Effector memory CD4-positive, alpha-beta T cell (primary cell): ENCODE measurements around the gene TEKTIP1.

Source experiments
- DNase-seq, 3 donors: peaks; one replicate each; pipeline ENCODE4 v3.0.0-alpha.2; 2020
- H3K27ac ChIP-seq: 2 replicates; pipeline ENCODE4 v1.7.0; 2013; ENCODE audit warnings: mild to moderate bottlenecking, low read length, moderate library complexity; ENCODE audit not compliant: insufficient read depth, poor library complexity, severe bottlenecking
- H3K27me3 ChIP-seq: replicated peaks from 2 replicates; pipeline ENCODE4 v1.7.0; 2013; ENCODE audit warnings: mild to moderate bottlenecking, low read length; ENCODE audit not compliant: insufficient read depth, control insufficient read depth, poor library complexity, severe bottlenecking
- H3K36me3 ChIP-seq: 2 replicates; pipeline ENCODE4 v1.7.0; 2013; ENCODE audit warnings: mild to moderate bottlenecking, low read length, moderate library complexity; ENCODE audit not compliant: control insufficient read depth, insufficient read depth
- H3K4me1 ChIP-seq: 2 replicates; pipeline ENCODE4 v1.7.0; 2013; ENCODE audit warnings: low read length, mild to moderate bottlenecking; ENCODE audit not compliant: control insufficient read depth, insufficient read depth, poor library complexity, severe bottlenecking
- H3K4me3 ChIP-seq: 2 replicates; pipeline ENCODE4 v1.7.0; 2013; ENCODE audit warnings: low read length, low read depth, mild to moderate bottlenecking; ENCODE audit not compliant: insufficient read depth, poor library complexity, severe bottlenecking
- H3K9me3 ChIP-seq: 2 replicates; pipeline ENCODE4 v1.7.0; 2013; ENCODE audit warnings: mild to moderate bottlenecking, low read length, moderate library complexity; ENCODE audit not compliant: control insufficient read depth

TEKTIP1 gene

GRCh38 chr19:3499738-3500428 lies 39.1 kb upstream of the TEKTIP1 start:
- Histone ChIP-seq H3K4me1 (peaks cover 6% of the 10 kb centered on the region), H3K27me3 (no peaks in the 10 kb centered on the region), H3K27ac (peak overlapping the region; percentile 90), H3K4me3 (peak overlapping the region; percentile 82), H3K36me3 (peaks cover 4% of the 10 kb centered on the region), H3K9me3 (no peaks in the 10 kb centered on the region)
- no peak for DNase-seq

- peak within 1 kb of the TSS; percentile 82 for H3K4me3 ChIP-seq
- peaks cover under 1% of the 10 kb centered on the region for H3K36me3 ChIP-seq
- no peaks in the 10 kb centered on the region for H3K27me3 ChIP-seq
- H3K9me3 ChIP-seq = no peaks in the 10 kb centered on the region
- peaks cover 12% of the 10 kb centered on the region for H3K4me1 ChIP-seq
- H3K27ac ChIP-seq = peak within 1 kb of the TSS; percentile 90
- DNase-seq = peak; percentile 86 to 90 (median 87)
Observed at GRCh38 chr19:3500429-3501101, 38.4 kb upstream of the TEKTIP1 start, which contains the start of gene DOHH. DOHH (minus strand) TSS chr19:3500674; CDS start chr19:3496814, 3,860 bp downstream.

GRCh38 chr19:3501780-3502179 lies 37.2 kb upstream of the TEKTIP1 start:
- Histone ChIP-seq H3K36me3 (no peaks in the 10 kb centered on the region), H3K4me3 (no peak overlapping the region), H3K9me3 (no peaks in the 10 kb centered on the region), H3K4me1 (peaks cover 13% of the 10 kb centered on the region), H3K27me3 (no peaks in the 10 kb centered on the region), H3K27ac (no peak overlapping the region)
- DNase-seq = no peak

- Histone ChIP-seq H3K27ac (no peak overlapping the region), H3K9me3 (no peaks in the 10 kb centered on the region), H3K36me3 (no peaks in the 10 kb centered on the region), H3K27me3 (no peaks in the 10 kb centered on the region), H3K4me1 (peaks cover 22% of the 10 kb centered on the region), H3K4me3 (no peak overlapping the region)
- no peak for DNase-seq
Observed at GRCh38 chr19:3503036-3503572, 35.9 kb upstream of the TEKTIP1 start.

- Histone ChIP-seq H3K36me3 (no peaks in the 10 kb centered on the region), H3K27ac (no peak overlapping the region)
Observed at GRCh38 chr19:3504735-3505134, 34.2 kb upstream of the TEKTIP1 start.

GRCh38 chr19:3505598-3506383 lies 33.2 kb upstream of the TEKTIP1 start, which contains the start of gene FZR1:
FZR1 (plus strand) TSS chr19:3506311; CDS start chr19:3522990, 16,679 bp downstream.
- Histone ChIP-seq H3K4me3 (peak within 1 kb of the TSS; percentile 94), H3K4me1 (peaks cover 16% of the 10 kb centered on the region), H3K27me3 (no peaks in the 10 kb centered on the region), H3K36me3 (peaks cover 7% of the 10 kb centered on the region), H3K9me3 (no peaks in the 10 kb centered on the region), H3K27ac (peak within 1 kb of the TSS; percentile 90)
- peak; percentile 100 for DNase-seq

More at GRCh38 chr19:3504735-3505134, 34.2 kb upstream of the TEKTIP1 start:
- Histone ChIP-seq H3K4me3 (no peak overlapping the region), H3K9me3 (no peaks in the 10 kb centered on the region), H3K27me3 (no peaks in the 10 kb centered on the region), H3K4me1 (peaks cover 21% of the 10 kb centered on the region)
- DNase-seq = no peak

- Histone ChIP-seq H3K9me3 (no peaks in the 10 kb centered on the region), H3K4me1 (peaks cover 16% of the 10 kb centered on the region), H3K4me3 (peak overlapping the region; percentile 94), H3K36me3 (peaks cover 12% of the 10 kb centered on the region), H3K27ac (peak overlapping the region; percentile 90), H3K27me3 (no peaks in the 10 kb centered on the region)
- DNase-seq = peak in 2 of 3 donors; percentile 25 to 33
Observed at GRCh38 chr19:3506384-3507340, 32.3 kb upstream of the TEKTIP1 start.

GRCh38 chr19:3507371-3508120 lies 31.4 kb upstream of the TEKTIP1 start:
- Histone ChIP-seq H3K36me3 (peaks cover 12% of the 10 kb centered on the region), H3K9me3 (no peaks in the 10 kb centered on the region), H3K27ac (peak overlapping the region; percentile 90), H3K27me3 (no peaks in the 10 kb centered on the region), H3K4me3 (peak overlapping the region; percentile 94), H3K4me1 (peaks cover 16% of the 10 kb centered on the region)
- peak; percentile 26 to 46 (median 29) for DNase-seq
